A172 (cell line): Measurements from ENCODE around the gene ZNF513. TPM values are rescaled to one million over a fixed set of nuclear protein-coding genes. Genes with fewer than 3 reads are reported as not detected.
"Not testable (repeated sequence)": the region's sequence is repeated elsewhere in the genome, so short reads cannot be mapped to it uniquely, and the experiment has no call there.

ENCODE experiments used
- DNase-seq: peaks from one replicate; pipeline ENCODE4 v3.0.0-alpha.2; 2015; ENCODE audit warnings: low spot score
- total RNA-seq: library from RNA; depleted of rRNA; stranded (reverse); fragments of >200 nt; shearing (Covaris generic); gene quantifications from 2 replicates; pipeline ENCODE4 v1.2.3, GENCODE V29; 2014; rRNA removed

ZNF513 gene
- total RNA-seq, 1 experiment from 2014 or later, result not detected

DNA sequence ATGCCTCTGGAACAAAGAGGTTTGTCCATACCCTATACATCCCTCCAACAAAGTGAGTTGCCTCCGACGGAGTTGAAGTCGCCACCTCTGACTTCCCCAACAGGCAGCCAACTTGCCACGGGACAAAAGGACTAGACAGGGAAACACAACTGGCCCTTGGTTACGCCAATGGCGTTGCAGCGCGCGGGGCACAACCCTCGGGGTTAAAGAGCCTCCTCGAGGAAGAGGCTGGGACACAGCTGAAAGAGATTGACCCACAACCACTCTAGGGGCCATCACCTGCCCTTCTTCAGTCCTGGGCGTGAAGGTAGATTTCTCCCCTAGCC, 24.5 kb downstream of the ZNF513 start:
- peak; percentile 66 for DNase-seq

DNA sequence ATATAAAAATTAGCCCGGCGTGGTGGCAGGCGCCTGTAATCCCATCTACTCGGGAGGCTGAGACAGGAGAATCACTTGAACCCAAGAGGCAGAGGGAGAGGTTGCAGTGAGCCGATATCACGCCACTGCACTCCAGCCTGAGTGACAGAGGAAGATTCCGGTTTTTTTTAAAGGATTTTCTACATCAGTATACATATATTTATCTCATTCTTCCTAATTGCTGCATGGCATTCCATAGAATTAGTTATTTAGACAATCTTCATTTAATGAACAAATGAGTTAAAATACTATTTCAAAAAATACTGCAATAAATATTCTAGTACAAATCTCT, 26.0 kb downstream of the ZNF513 start:
- no peak for DNase-seq

DNA sequence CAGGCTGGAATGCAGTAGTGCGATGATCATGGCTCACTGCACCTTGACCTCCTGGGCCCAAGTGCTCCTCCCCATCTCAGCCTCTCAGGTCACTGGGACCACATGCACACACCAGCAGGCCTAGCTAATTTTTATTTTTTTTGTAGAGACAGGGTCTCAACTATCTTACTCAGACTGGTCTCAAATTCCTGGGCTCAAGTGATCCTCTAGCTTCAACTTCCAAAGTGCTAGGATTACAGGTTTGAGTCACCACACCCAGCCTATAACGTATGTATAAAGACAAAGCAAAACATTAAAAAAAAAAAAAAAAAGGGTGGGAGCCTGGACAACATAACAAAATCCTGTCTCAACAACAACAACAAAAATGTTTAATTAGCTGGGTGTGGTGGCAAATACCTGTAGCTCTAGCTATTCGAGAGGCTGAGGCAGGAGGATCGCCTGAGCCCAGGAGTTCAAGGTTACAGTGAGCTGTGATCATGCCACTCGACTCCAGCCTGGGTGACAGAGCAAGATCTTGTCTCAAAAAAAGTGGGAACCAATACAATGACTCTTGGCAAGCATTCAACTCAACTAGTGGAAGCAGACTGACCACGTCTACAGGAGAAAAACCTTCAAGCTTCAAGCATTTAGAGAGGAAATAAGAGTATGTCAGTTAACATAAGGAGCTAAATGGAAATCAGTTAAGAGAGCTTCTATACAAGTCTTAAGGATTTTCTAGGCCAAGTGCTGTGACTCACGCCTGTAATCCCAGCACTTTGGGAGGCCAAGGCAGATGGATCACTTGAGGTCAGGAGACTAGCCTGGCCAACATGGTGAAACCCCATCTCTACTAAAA, 26.6 kb downstream of the ZNF513 start:
- DNase-seq, result no peak

DNA sequence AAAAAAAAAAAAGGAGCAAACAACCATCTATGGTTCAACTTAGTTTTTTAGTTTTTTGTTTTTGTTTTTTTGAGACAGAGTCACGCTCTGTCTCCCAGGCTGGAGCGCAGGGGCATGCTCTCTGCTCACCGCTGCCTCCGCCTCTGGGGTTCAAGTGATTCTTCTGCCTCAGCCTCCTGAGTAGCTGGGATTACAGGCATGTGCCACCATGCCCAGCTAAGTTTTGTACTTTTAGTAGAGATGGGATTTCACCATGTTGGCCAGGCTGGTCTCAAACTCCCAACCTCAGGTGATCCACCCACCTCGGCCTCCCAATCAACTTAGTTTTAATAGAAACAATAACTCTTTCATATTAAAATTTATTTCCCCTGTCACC, 27.2 kb downstream of the ZNF513 start:
- not testable (repeated sequence) for DNase-seq

DNA sequence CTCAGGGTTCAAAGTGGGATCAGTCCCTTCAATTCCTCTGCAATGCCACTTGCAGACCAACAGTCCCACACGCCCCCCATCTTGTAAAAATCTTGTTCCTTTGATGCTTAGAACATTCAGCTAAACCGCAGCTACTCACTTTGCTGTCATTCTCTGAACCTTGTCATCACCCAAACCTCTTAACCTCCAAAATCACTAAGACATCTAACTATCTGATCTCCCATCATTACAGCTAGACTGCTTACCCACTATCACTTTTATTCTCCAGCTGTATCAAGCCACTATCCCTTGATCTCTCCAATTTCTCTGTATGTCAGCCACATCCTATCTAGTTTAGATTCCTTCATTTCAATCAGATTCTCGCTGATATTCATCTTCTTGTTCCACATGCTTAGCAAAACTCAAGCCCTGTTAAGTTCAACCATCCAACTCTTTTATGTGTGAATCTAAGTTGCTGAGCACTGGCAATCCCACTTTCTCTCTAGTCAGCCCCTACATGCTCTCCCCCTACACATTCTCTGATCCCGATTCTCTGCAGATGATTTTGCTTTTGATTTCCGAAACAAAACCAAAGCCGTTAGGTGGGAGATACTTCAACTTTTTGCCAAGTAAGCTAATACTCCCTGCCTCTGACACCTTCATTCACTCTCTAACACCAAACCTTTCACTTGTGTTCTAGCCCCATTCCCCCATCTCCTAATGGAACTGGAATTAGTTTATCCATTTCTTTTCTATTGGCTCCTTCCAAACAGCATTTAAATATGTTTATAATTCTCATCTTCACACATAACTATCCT, 28.5 kb downstream of the ZNF513 start:
- DNase-seq, result no peak

DNA sequence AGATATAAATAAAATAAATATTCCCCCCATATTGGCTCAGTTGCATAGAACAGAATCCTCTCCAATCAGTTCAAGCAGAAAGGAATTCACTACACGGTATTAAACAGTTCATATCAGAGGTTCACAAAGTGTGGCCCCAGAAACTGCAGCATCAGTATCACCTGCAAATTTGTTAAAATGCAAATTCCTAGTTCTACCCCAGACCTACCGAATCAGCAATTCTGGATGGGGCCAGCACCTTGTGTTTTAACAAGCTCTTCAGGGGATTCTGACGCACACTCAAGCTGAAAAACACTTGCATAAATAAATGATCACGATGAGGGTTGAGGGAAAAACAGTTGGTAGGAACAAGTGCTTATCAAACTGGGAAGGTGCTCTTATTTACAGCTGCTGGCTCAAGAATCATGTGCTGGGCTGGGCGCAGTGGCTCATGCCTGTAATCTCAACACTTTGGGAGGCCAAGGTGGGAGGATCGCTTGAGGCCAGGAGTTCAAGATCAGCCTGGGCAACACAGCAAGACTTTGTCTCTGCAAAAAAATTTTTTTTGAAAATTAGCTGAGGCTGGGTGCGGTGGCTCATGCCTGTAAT, 30.3 kb downstream of the ZNF513 start:
- no peak for DNase-seq

DNA sequence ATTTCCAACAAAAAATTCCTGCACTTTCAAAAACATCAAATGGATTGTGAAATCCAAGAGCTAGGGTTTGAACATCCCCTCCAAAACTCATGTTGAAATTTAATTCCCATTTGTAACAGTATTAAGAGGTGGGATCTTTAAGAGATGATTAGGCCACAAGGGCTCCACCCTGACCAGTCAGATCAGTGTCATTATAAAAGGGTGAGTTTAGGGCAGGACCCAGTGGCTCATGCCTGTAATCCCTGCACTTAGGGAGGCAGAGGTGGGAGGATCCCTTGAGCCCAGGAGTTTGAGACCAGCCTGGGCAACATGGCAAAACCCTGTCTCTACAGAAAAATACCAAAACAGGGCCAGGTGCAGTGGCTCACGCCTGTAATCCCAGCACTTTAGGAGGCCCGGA, 32.9 kb downstream of the ZNF513 start:
- no peak for DNase-seq

DNA sequence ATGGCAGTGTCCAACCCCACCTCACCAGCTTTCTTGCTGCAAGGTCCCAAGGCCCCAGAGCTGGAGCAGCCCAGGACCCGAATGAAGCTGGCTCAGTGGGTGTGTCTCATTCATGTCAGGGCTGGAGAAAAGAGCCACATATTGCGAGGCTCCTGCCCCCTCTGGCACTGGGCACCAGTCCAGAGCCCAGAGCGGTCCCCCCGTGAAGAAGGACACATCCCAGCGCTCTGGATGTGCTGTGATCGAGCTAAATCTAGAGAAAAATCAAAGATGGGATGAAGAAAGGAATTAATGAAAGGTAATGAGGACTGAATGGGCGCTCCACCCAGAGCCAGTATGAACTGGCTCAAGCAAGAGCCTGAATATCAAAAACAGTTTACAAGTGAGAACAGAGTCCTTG, 44.4 kb downstream of the ZNF513 start:
- no peak for DNase-seq

DNA sequence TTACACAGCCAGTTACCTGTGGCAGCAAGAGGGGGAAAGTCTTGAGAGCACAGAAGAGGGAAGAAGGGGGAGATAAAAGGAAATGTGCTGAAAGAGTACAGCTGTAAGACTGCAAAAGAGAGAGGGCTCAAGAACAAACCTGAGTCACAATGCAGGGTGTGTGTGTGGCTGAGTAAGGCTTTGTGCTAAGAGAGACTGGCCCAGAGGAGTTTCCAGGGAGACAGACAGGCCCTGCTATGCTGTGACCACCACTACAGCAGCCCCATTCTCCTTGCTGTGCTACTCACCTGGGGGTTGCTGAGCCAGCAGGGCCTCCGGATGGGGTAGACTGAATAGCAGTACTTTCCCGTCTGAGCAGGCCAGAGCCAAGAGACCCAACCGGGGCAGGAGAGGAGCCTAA, 45.2 kb downstream of the ZNF513 start:
- DNase-seq, result no peak

Other genes starting within 250 kb of the ZNF513 start
- gene PREB, start 246.1 kb downstream of the ZNF513 start, total RNA-seq, result 79.5 and 89.2 TPM in 2 replicates
- gene PRR30, start 241.3 kb downstream of the ZNF513 start, total RNA-seq, result not detected in 2 replicates
- not detected in 2 replicates for gene TCF23, start 231.7 kb downstream of the ZNF513 start, total RNA-seq
- gene ATRAID, start 168.7 kb downstream of the ZNF513 start, total RNA-seq, result 191 and 231 TPM in 2 replicates
- 41.8 and 67.4 TPM in 2 replicates for gene SLC5A6, start 168.5 kb downstream of the ZNF513 start, total RNA-seq
- gene CAD, start 163.4 kb downstream of the ZNF513 start, total RNA-seq, result 27.5 and 30.9 TPM in 2 replicates
- gene SLC30A3, start 117.7 kb downstream of the ZNF513 start, total RNA-seq, result 3.2 and 6.5 TPM in 2 replicates
- not detected in 2 replicates for gene DNAJC5G, start 105.3 kb downstream of the ZNF513 start, total RNA-seq
- 0.96 and 0.98 TPM in 2 replicates for gene TRIM54, start 98.3 kb downstream of the ZNF513 start, total RNA-seq
- gene UCN, start 72.3 kb downstream of the ZNF513 start, total RNA-seq, result 4.1 and 5.0 TPM in 2 replicates
- gene MPV17, start 57.6 kb downstream of the ZNF513 start, total RNA-seq, result 91.0 and 108 TPM in 2 replicates
- 56.4 and 67.8 TPM in 2 replicates for gene GTF3C2, start 24.0 kb downstream of the ZNF513 start, total RNA-seq
- 31.2 and 43.4 TPM in 2 replicates for gene EIF2B4, start 10.4 kb downstream of the ZNF513 start, total RNA-seq
- 202 and 226 TPM in 2 replicates for gene SNX17, start 10.1 kb downstream of the ZNF513 start, total RNA-seq
- 185 and 200 TPM in 2 replicates for gene PPM1G, start 28.9 kb upstream of the ZNF513 start, total RNA-seq
- 170 and 206 TPM in 2 replicates for gene NRBP1, start 47.9 kb upstream of the ZNF513 start, total RNA-seq
- not detected in 2 replicates for gene KRTCAP3, start 61.6 kb upstream of the ZNF513 start, total RNA-seq
- gene IFT172, start 109.0 kb upstream of the ZNF513 start, total RNA-seq, result 24.3 and 39.8 TPM in 2 replicates
- 8.2 and 13.4 TPM in 2 replicates for gene FNDC4, start 114.5 kb upstream of the ZNF513 start, total RNA-seq
- gene GCKR, start 116.1 kb upstream of the ZNF513 start, total RNA-seq, result not detected in 2 replicates
- 14.8 and 16.7 TPM in 2 replicates for gene ZNF512, start 202.3 kb upstream of the ZNF513 start, total RNA-seq
- gene CCDC121, start 248.3 kb upstream of the ZNF513 start, total RNA-seq, result 1.6 and 6.5 TPM in 2 replicates
- 76.1 and 91.6 TPM in 2 replicates for gene GPN1, start 248.3 kb upstream of the ZNF513 start, total RNA-seq